Neuronal stem cell (in vitro differentiated cells): ENCODE measurements around the gene SLC12A3.

Experiments
- DNase-seq: peaks from one replicate; pipeline ENCODE4 v3.0.0-alpha.2; 2013; ENCODE audit warnings: low spot score
- H2AFZ ChIP-seq: one replicate; pipeline ENCODE4 v1.6.1; 2013; ENCODE audit warnings: mild to moderate bottlenecking, low read length, inconsistent platforms
- H2AK5ac ChIP-seq: 2 replicates; pipeline ENCODE4 v1.6.1; 2013; ENCODE audit warnings: low read depth, mild to moderate bottlenecking, inconsistent platforms, low read length, moderate library complexity, mixed read lengths
- H2BK120ac ChIP-seq: 2 replicates; pipeline ENCODE4 v1.6.1; 2013; ENCODE audit warnings: low read depth, mild to moderate bottlenecking, inconsistent platforms, low read length, moderate library complexity, mixed read lengths
- H2BK12ac ChIP-seq: one replicate; pipeline ENCODE4 v1.6.1; 2013; ENCODE audit warnings: low read length, inconsistent platforms
- H2BK15ac ChIP-seq: 2 replicates; pipeline ENCODE4 v1.6.1; 2013; ENCODE audit warnings: mild to moderate bottlenecking, low read length, inconsistent platforms, mixed read lengths
- H2BK5ac ChIP-seq: one replicate; pipeline ENCODE4 v1.6.1; 2013; ENCODE audit warnings: inconsistent platforms, mild to moderate bottlenecking, low read length, moderate library complexity
- H3K14ac ChIP-seq: one replicate; pipeline ENCODE4 v1.6.1; 2013; ENCODE audit warnings: low read length, inconsistent platforms
- H3K18ac ChIP-seq: 2 replicates; pipeline ENCODE4 v1.6.1; 2013; ENCODE audit warnings: low read length, inconsistent platforms
- H3K23ac ChIP-seq: 2 replicates; pipeline ENCODE4 v1.6.1; 2013; ENCODE audit warnings: low read depth, mild to moderate bottlenecking, mixed read lengths, low read length, inconsistent platforms; ENCODE audit not compliant: poor library complexity
- H3K27ac ChIP-seq: replicated peaks from 3 replicates; pipeline ENCODE4 v1.5.1; 2013; ENCODE audit warnings: low read length, inconsistent platforms
- H3K27me3 ChIP-seq, 3 experiments: 2 replicates each; pipeline ENCODE4 v1.6.1; 2013; ENCODE audit warnings: low read length in 3 of 3, mild to moderate bottlenecking in 2 of 3, inconsistent platforms in 1 of 3, low read depth in 1 of 3, mixed read lengths in 1 of 3, moderate library complexity in 1 of 3; ENCODE audit not compliant: control insufficient read depth in 3 of 3, insufficient read depth in 3 of 3
- H3K36me3 ChIP-seq, 2 donors: replicated peaks in 1 of 2; 2 replicates each; pipeline ENCODE4 v1.6.1; 2013; ENCODE audit warnings: low read length in 2 of 2; ENCODE audit not compliant: control insufficient read depth in 2 of 2, insufficient read depth in 2 of 2
- H3K4ac ChIP-seq: 2 replicates; pipeline ENCODE4 v1.6.1; 2013; ENCODE audit warnings: inconsistent platforms, mild to moderate bottlenecking, low read length, moderate library complexity
- H3K4me1 ChIP-seq, 2 donors: 1 replicate in 1 of 2; 2 replicates in 1 of 2; pipeline ENCODE4 v1.6.1; 2013; ENCODE audit warnings: low read length in 2 of 2, low read depth in 1 of 2; ENCODE audit not compliant: control insufficient read depth in 2 of 2, insufficient read depth in 1 of 2
- H3K4me2 ChIP-seq: one replicate; pipeline ENCODE4 v1.6.1; 2013; ENCODE audit warnings: mild to moderate bottlenecking, low read length, inconsistent platforms; ENCODE audit not compliant: insufficient read depth, poor library complexity, severe bottlenecking
- H3K4me3 ChIP-seq, 2 donors: 2 replicates each; pipeline ENCODE4 v1.5.1; 2013; ENCODE audit warnings: low read length in 2 of 2, mild to moderate bottlenecking in 2 of 2, inconsistent platforms in 1 of 2, moderate library complexity in 1 of 2
- H3K79me1 ChIP-seq: one replicate; pipeline ENCODE4 v1.6.1; 2013; ENCODE audit warnings: low read depth, mild to moderate bottlenecking, inconsistent platforms, low read length, moderate library complexity
- H3K9ac ChIP-seq: one replicate; pipeline ENCODE4 v1.6.1; 2013; ENCODE audit warnings: mild to moderate bottlenecking, low read depth, low read length, inconsistent platforms; ENCODE audit not compliant: poor library complexity
- H3K9me3 ChIP-seq, 2 donors: replicated peaks in 1 of 2; 2 replicates each; pipeline versions ENCODE3 to v1.6.1; 2013; ENCODE audit warnings: low read length in 2 of 2, mild to moderate bottlenecking in 2 of 2, inconsistent platforms in 1 of 2, low read depth in 1 of 2, mixed read lengths in 1 of 2, moderate library complexity in 1 of 2; ENCODE audit not compliant: control insufficient read depth in 2 of 2, insufficient read depth in 1 of 2
- H4K8ac ChIP-seq: one replicate; pipeline ENCODE4 v1.6.1; 2013; ENCODE audit warnings: low read depth, mild to moderate bottlenecking, inconsistent platforms, low read length, moderate library complexity
- H4K91ac ChIP-seq: one replicate; pipeline ENCODE4 v1.6.1; 2013; ENCODE audit warnings: low read length, low read depth, mild to moderate bottlenecking, inconsistent platforms; ENCODE audit not compliant: poor library complexity
- WGBS, 2 donors: extraction: QIAGEN DNeasy Blood & Tissue Kit; methylation state at CpG; one replicate each; pipeline ENCODE4 v1.1.7; 2013; ENCODE audit warnings: missing lambda C conversion rate in 2 of 2, mixed read lengths in 1 of 2; ENCODE audit not compliant: insufficient read length in 2 of 2, insufficient replicate concordance in 1 of 2; ENCODE audit errors: extremely low coverage in 2 of 2; 5-methylcytosine and 5-hydroxymethylcytosine counted together

Gene SLC12A3

GRCh38 chr16:56919099-56919800, 54.2 kb downstream of the SLC12A3 start:
- Histone ChIP-seq H3K23ac (no peak overlapping the region), H2AFZ (no peak overlapping the region), H2BK5ac (no peak overlapping the region), H3K9ac (no peak overlapping the region), H4K91ac (no peak overlapping the region), H2BK12ac (no peak overlapping the region), H3K27ac (no peak overlapping the region), H2BK15ac (no peak overlapping the region), H3K4ac (no peak overlapping the region), H3K14ac (no peak overlapping the region), H2BK120ac (no peak overlapping the region), H3K27me3 (peaks cover 0 to 30% (median 0%) of the 10 kb centered on the region in 3 experiments), H4K8ac (no peak overlapping the region), H3K4me3 (no peak overlapping the region), H3K4me1 (peaks cover 0 to 7% of the 10 kb centered on the region in 2 donors), H3K9me3 (no peaks in the 10 kb centered on the region), H3K36me3 (no peaks in the 10 kb centered on the region), H3K4me2 (no peak overlapping the region), H3K79me1 (no peaks in the 10 kb centered on the region), H3K18ac (no peak overlapping the region), H2AK5ac (no peak overlapping the region)
- no peak for DNase-seq
- WGBS, 2 donors, result no CpG with 5 or more reads among the region's 11 CpGs

- Histone ChIP-seq H4K8ac (no peak overlapping the region), H3K14ac (no peak overlapping the region), H4K91ac (no peak overlapping the region), H2BK120ac (no peak overlapping the region), H3K4me3 (no peak overlapping the region), H3K4me1 (no peaks in the 10 kb centered on the region), H2AFZ (no peak overlapping the region), H3K4me2 (no peak overlapping the region), H2BK15ac (no peak overlapping the region), H3K18ac (no peak overlapping the region), H3K27ac (no peak overlapping the region), H2BK5ac (no peak overlapping the region), H3K23ac (no peak overlapping the region), H3K4ac (no peak overlapping the region), H3K9ac (no peak overlapping the region), H2BK12ac (no peak overlapping the region), H3K9me3 (no peaks in the 10 kb centered on the region), H3K36me3 (no peaks in the 10 kb centered on the region), H2AK5ac (no peak overlapping the region), H3K27me3 (peaks cover 0 to 23% (median 0%) of the 10 kb centered on the region in 3 experiments), H3K79me1 (no peaks in the 10 kb centered on the region)
- DNase-seq, result no peak
- WGBS, 2 donors, result no CpG with 5 or more reads among the region's 4 CpGs
Measured at GRCh38 chr16:56921571-56921970, 56.6 kb downstream of the SLC12A3 start.

- no peak overlapping the region for H3K14ac ChIP-seq
- H3K18ac ChIP-seq, result no peak overlapping the region
- H3K27me3 ChIP-seq, result peaks cover 0 to 7% (median 0%) of the 10 kb centered on the region in 3 experiments
- no peak overlapping the region for H2AFZ ChIP-seq
- no peaks in the 10 kb centered on the region for H3K9me3 ChIP-seq
- H4K8ac ChIP-seq, result no peak overlapping the region
- H3K4ac ChIP-seq, result no peak overlapping the region
- no peak overlapping the region for H2AK5ac ChIP-seq
- H4K91ac ChIP-seq, result no peak overlapping the region
- H3K36me3 ChIP-seq, result no peaks in the 10 kb centered on the region
- no peak overlapping the region for H2BK120ac ChIP-seq
- no peak overlapping the region for H3K23ac ChIP-seq
- no peaks in the 10 kb centered on the region for H3K4me1 ChIP-seq
- H3K9ac ChIP-seq, result no peak overlapping the region
- no peak overlapping the region for H3K4me2 ChIP-seq
- no peak for DNase-seq
- H3K79me1 ChIP-seq, result no peaks in the 10 kb centered on the region
- no peak overlapping the region for H2BK15ac ChIP-seq
- no peak overlapping the region for H3K27ac ChIP-seq
- H3K4me3 ChIP-seq, result no peak overlapping the region
- no peak overlapping the region for H2BK5ac ChIP-seq
- WGBS, 2 donors, result no CpG with 5 or more reads among the region's 9 CpGs
- no peak overlapping the region for H2BK12ac ChIP-seq
Measured at GRCh38 chr16:56923481-56924091, 58.6 kb downstream of the SLC12A3 start.

GRCh38 chr16:56927471-56927870, 62.5 kb downstream of the SLC12A3 start:
- Histone ChIP-seq H3K9ac (no peak overlapping the region), H4K8ac (no peak overlapping the region), H3K27ac (no peak overlapping the region), H2BK15ac (no peak overlapping the region), H2AK5ac (no peak overlapping the region), H3K23ac (no peak overlapping the region), H3K4me2 (no peak overlapping the region), H3K4me1 (peaks cover 5 to 11% of the 10 kb centered on the region in 2 donors), H3K18ac (no peak overlapping the region), H3K36me3 (no peaks in the 10 kb centered on the region), H2BK12ac (no peak overlapping the region), H3K9me3 (no peaks in the 10 kb centered on the region), H2AFZ (no peak overlapping the region), H3K4me3 (no peak overlapping the region), H2BK5ac (no peak overlapping the region), H2BK120ac (no peak overlapping the region), H3K4ac (no peak overlapping the region), H3K27me3 (no peaks in the 10 kb centered on the region), H3K14ac (no peak overlapping the region), H4K91ac (no peak overlapping the region), H3K79me1 (peaks cover 4% of the 10 kb centered on the region)
- no CpG with 5 or more reads among the region's 2 CpGs for WGBS, 2 donors
- no peak for DNase-seq
